Kidney epithelial cell (primary cell): ENCODE data around the gene ADAMTS2. TPM values are rescaled to one million over a fixed set of nuclear protein-coding genes. Genes with fewer than 3 reads are reported as not detected.
"Not testable (repeated sequence)": the region's sequence is repeated elsewhere in the genome, so short reads cannot be mapped to it uniquely, and the experiment has no call there.

Experiments
- DNase-seq: peaks from one replicate; pipeline ENCODE4 v3.0.0-alpha.2; 2010; ENCODE audit warnings: low read depth
- H3K27me3 ChIP-seq: 2 replicates; pipeline ENCODE4 v1.6.0; 2011; ENCODE audit warnings: low read length; ENCODE audit not compliant: control insufficient read depth, insufficient read depth
- H3K36me3 ChIP-seq: 2 replicates; pipeline ENCODE4 v1.5.1; 2011; ENCODE audit warnings: low read length; ENCODE audit not compliant: control insufficient read depth, insufficient read depth
- H3K4me3 ChIP-seq: 2 replicates; pipeline ENCODE4 v1.5.1; 2011; ENCODE audit warnings: low read depth, mild to moderate bottlenecking, control low read depth, low read length
- total RNA-seq: library from RNA; depleted of rRNA; stranded (reverse); fragments of >200 nt; gene quantifications from 2 replicates; pipeline ENCODE4 v1.2.3, GENCODE V29; 2015
- TF ChIP-seq, protein P1 (sequence below): IDR thresholded peaks from 2 replicates; pipeline ENCODE4 v1.5.1; 2011; ENCODE audit warnings: mild to moderate bottlenecking, moderate library complexity, low read length, control low read depth, inconsistent platforms; ENCODE audit not compliant: insufficient read depth, poor library complexity, severe bottlenecking

Gene ADAMTS2
- total RNA-seq, 1 donor from 2014 or later, result 1.8 TPM

- Histone ChIP-seq H3K27me3 (no peaks in the 10 kb centered on the region), H3K4me3 (no peak overlapping the region), H3K36me3 (no peaks in the 10 kb centered on the region)
- TF ChIP-seq, protein P1, sequence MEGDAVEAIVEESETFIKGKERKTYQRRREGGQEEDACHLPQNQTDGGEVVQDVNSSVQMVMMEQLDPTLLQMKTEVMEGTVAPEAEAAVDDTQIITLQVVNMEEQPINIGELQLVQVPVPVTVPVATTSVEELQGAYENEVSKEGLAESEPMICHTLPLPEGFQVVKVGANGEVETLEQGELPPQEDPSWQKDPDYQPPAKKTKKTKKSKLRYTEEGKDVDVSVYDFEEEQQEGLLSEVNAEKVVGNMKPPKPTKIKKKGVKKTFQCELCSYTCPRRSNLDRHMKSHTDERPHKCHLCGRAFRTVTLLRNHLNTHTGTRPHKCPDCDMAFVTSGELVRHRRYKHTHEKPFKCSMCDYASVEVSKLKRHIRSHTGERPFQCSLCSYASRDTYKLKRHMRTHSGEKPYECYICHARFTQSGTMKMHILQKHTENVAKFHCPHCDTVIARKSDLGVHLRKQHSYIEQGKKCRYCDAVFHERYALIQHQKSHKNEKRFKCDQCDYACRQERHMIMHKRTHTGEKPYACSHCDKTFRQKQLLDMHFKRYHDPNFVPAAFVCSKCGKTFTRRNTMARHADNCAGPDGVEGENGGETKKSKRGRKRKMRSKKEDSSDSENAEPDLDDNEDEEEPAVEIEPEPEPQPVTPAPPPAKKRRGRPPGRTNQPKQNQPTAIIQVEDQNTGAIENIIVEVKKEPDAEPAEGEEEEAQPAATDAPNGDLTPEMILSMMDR, result no peak
- no peak for DNase-seq
Measured at GRCh38 chr5:179113143-179113530, 232.1 kb downstream of the ADAMTS2 start.

GRCh38 chr5:179112469-179113142, 232.7 kb downstream of the ADAMTS2 start:
- TF ChIP-seq, protein P1, result no peak
- Histone ChIP-seq H3K36me3 (no peaks in the 10 kb centered on the region), H3K4me3 (no peak overlapping the region), H3K27me3 (no peaks in the 10 kb centered on the region)
- DNase-seq, result no peak

DNA sequence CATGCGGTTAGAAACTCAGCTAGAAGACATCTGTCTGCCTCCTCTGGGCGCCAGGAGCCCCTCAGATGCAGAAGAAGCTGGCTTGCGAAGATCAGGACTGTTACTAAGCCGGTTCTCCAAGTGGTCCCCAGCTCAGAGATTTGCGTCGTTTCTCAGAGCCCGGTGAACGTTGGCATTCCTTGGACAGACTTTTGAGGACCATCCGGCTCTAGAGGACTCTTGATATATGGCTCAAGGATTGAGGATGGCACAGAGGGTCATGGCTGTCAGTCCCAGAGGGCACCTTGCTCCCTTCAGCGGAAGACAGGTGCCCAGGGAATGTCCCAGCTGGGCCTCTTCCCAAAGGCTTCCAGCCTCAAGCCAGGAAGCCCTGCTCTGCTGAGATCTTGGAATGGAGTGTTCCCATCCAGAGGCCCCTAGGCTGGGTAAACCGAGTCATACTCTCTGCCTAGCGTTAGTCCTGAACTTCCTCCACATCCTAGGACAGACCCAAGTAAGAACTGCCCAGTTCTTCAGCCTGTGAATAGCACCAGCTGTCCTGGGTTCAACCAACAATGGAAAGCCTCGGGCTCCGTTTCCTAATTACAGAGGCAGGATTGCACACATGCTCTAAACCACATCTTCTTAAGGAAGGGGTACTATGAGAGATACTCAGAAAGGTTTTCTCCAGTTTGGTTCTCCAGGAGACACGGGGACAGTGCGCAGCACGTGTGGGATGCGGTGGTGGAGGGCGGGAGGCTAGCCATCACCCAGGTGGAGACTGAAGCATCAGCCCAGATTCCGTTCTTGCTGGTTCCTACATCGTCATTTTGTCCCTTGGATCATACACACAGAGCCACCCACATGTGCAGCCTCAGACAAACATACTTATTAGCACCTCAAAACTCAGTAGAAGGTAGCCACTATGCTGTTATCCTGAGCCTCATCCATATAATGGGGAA, 233.7 kb downstream of the ADAMTS2 start:
- TF ChIP-seq, protein P1, result no peak
- DNase-seq, result no peak
- no peak overlapping the region for H3K4me3 ChIP-seq
- no peaks in the 10 kb centered on the region for H3K27me3 ChIP-seq
- no peaks in the 10 kb centered on the region for H3K36me3 ChIP-seq

DNA sequence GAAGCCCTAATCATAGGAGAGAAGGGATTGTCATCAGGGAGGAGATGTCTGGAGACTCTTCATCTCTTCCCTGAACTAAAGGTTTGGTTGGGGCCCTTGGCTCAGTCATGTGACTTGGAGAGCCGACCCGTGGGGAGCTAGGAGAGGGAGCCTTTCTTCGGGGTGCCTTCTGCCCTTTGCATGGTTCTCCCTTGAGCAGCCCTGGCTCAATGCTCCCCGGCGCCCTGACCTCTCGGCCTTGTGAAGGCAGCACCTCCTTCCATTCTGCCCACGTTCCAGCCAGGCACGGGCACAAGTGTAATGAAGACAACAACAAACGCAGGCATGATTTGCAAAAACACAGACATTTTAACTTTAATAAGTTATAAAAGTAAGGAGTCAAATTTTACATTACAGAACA, 234.7 kb downstream of the ADAMTS2 start:
- H3K36me3 ChIP-seq, result no peaks in the 10 kb centered on the region
- no peak for DNase-seq

DNA sequence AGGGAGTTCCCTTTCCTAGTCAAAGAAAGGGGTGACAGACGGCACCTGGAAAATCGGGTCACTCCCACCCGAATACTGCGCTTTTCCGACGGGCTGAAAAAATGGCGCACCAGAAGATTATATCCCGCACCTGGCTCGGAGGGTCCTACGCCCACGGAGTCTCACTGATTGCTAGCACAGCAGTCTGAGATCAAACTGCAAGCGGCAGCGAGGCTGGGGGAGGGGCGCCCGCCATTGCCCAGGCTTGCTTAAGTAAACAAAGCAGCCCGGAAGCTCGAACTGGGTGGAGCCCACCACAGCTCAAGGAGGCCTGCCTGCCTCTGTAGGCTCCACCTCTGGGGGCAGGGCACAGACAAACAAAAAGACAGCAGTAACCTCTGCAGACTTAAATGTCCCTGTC, 244.0 kb downstream of the ADAMTS2 start:
- not testable (repeated sequence) for H3K27me3 ChIP-seq, H3K36me3 ChIP-seq, DNase-seq

More for the DNA sequence above, 234.7 kb downstream of the ADAMTS2 start:
- TF ChIP-seq, protein P1, result no peak
- Histone ChIP-seq H3K27me3 (no peaks in the 10 kb centered on the region), H3K4me3 (no peak overlapping the region)

DNA sequence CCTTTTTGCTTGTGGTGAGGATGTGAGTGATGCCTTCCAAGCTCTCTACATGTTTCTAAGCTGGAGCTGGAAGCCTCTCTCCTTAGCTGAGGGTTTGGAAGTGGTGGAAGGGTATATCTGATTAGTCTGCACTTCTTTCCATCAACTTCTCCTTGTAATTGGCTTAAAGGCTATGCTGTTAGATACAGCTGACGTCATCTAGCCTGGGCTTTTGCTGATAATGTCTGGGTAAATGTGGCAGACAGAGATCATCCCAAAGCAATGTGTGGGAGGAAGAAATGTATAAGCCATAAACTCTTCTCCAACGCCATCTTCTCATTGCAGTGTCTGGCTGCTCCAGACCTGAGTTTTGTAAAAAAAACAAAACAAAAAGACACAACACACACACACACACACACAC, 255.8 kb downstream of the ADAMTS2 start:
- TF ChIP-seq, protein P1, result no peak
- no peak for DNase-seq
- no peaks in the 10 kb centered on the region for H3K27me3 ChIP-seq
- no peak overlapping the region for H3K4me3 ChIP-seq
- H3K36me3 ChIP-seq, result no peaks in the 10 kb centered on the region

More for the DNA sequence above, 244.0 kb downstream of the ADAMTS2 start:
- not testable (repeated sequence) for H3K4me3 ChIP-seq
